GM10847 (cell line): ENCODE data around the gene TRIM32.

Experiments
- POLR2A ChIP-seq: IDR thresholded peaks from 2 replicates; pipeline ENCODE4 v1.6.1; 2011; ENCODE audit not compliant: insufficient read length; ENCODE audit errors: extremely low read depth

TRIM32 gene

GRCh38 chr9:116662646-116663310 lies 24.3 kb upstream of the TRIM32 start:
- TF ChIP-seq POLR2A: no peak

DNA sequence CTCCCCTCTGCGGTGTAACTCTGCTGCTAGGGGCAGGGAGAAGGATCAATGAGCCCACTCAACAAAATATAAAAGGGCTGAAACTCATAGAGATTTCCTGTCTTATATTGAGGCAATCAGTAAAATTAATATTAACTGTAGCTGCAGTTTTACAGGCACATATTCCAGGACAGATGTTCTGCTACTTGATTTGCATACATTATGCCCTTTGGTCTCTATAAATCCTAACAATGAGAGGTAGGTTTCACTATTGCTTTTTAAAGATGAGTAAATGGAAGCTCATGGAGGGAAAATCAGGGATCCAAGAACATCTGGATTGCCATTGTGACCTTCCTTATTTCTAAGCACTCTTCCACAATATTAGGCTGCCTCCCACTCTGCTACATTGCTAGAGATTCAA lies 23.5 kb upstream of the TRIM32 start:
- TF ChIP-seq POLR2A: no peak

- no peak for TF ChIP-seq POLR2A
Observed at GRCh38 chr9:116668970-116669695, 18.0 kb upstream of the TRIM32 start.

- TF ChIP-seq POLR2A: no peak
Observed at GRCh38 chr9:116671605-116672004, 15.5 kb upstream of the TRIM32 start.

DNA sequence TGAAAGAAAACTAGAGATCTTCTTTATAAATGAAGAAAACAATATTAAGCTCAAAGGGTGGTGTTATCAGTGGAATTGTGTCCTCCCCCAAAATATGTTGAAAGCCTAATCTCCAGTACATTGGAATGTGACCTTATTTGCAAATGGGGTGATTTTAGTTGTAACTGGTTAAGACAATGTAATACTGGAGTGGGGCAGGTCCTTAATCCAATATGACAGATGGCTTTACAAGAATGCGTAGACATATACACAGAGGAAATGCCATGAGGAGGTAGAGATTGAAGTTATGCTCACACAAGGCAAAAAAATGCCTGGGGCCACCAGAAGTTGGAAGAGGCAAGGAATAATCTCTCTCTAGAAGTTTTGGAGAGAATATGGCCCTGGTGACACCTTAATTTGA lies 13.7 kb upstream of the TRIM32 start:
- TF ChIP-seq POLR2A: no peak

GRCh38 chr9:116674210-116674980 lies 12.7 kb upstream of the TRIM32 start:
- TF ChIP-seq POLR2A: no peak

DNA sequence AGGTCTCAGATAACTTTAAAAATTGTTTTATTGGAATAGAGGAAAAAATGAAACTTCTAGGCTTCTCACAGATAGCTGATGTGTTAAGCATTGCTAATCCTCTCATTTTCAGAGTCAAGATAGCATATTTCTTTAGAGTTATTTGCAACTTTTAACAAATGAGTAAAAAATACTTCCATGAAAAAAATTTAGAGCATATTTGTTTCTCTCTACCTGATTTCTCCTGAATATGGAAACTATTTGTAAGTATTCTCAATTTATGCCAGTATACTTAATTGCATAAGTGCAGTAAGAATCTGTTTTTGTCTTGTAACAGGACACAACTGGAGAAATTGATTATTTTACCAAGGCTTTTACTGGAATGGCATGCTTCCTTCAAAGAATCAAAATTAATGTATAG lies 3.6 kb upstream of the TRIM32 start:
- no peak for TF ChIP-seq POLR2A

- no peak for TF ChIP-seq POLR2A
Observed at GRCh38 chr9:116685166-116685565, 1.9 kb upstream of the TRIM32 start.

DNA sequence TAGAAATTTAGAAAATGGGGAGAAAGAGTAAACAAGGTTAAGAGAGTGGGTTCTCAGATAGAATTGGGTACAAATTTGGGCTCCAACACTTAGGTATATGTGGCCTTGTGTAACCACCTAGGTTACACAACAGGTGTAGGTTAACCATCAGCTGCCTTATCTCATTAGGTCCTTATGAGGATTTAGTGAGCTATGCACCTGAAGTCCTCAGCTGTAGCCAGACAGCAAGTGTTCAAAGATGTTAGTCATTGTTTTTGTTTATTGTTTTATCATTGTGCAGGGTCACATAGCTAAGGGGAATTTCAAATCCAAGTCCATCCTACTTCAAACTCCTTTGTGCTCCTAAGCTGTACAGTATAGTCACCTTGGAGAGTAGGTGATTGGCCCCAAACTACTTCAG lies 970 bp upstream of the TRIM32 start:
- TF ChIP-seq POLR2A: no peak

DNA sequence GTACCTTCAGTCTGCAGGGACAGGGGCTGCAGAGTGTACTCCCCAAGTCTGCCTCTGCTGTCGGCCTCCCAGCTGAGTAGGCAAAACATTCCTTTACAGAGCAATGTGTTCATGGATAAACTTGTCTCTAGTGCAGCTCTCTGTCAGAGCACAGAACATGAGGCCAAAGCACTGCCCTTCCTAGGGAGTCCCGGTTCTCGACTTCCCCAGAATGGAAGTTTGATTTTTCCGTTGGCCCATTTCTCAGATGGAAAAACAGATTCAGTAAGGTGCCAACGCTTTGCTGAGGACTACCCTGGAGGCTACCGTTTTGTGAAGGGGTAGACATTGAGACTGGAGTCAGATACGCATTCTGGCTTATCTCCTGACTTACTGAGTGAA lies 422 bp upstream of the TRIM32 start:
- TF ChIP-seq POLR2A: no peak

DNA sequence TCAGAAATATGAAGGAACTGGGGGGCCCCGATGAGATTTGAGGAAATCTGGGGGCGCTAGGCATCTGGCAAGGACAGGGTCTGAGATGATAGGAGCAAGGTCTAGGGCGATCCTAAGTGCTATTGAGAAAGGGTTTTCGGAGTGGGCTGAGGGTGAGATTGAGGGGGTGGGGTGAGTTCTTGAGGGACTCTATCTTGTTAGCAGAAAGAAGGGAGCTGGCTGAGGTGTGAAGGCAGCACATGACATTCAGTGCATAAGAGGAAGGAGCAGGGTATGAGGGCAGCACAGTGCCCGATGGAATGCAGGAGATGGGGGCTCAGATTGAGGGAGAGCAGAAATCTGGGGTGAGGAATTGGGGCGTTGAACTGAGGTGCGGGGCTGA lies 640 bp downstream of the TRIM32 start:
- no peak for TF ChIP-seq POLR2A

GRCh38 chr9:116688806-116689485 lies 1.8 kb downstream of the TRIM32 start:
- TF ChIP-seq POLR2A: no peak

DNA sequence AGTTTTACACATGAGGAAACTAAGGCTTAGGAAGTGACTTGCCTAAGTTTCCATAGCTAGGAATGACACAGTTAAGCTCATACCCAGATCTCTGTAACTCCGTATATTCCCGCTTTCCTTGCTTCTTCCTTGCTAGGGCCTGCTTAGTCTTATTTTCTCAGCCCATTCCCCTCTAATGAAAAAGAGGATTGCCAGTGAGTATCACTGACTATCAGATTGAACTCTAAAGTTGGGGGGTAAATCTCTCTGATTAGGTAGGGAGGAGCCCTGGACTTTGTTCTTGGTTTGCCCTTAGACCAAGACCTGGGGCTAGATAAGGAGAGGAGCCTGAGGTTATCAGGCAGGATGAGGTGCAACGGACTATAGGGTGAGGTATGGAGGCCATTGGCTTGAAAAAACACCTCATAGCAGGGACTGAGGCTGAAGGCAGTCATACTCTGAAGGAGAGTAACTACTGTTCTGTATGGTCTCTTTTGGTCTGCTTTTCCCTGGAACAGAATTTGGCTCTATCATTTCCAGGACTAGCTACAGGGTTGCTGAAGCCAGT lies 2.5 kb downstream of the TRIM32 start:
- no peak for TF ChIP-seq POLR2A

GRCh38 chr9:116691607-116692006 lies 4.5 kb downstream of the TRIM32 start:
- no peak for TF ChIP-seq POLR2A

DNA sequence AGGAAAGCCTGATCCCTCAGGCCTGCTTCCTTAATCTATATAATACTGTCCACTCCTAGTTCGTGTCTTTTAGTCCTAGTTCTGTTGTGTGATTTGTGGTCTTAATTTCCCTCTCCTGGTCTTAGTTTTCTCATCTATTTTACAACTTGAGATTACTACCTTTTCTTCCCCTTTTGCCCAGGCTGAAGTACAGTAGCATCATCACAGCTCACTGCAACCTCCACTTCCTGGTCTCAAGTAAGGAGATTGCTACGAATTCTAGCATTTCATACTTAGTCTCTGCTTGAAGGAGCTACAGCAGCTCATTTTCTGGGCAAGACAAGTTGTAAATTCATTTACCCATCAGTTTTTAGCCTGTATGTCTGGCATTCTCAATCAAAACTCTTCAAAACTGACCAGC lies 5.5 kb downstream of the TRIM32 start:
- TF ChIP-seq POLR2A: no peak
